DND-41 (cell line): ENCODE measurements around the gene PHLDB3.

ENCODE experiments used
- ATAC-seq: fragments of 200-7000 bp; cut with Tn5 transposase; 3 replicates; pipeline ENCODE4 v1.9.1; 2021; ENCODE audit warnings: low read depth; ENCODE audit not compliant: insufficient read depth
- DNase-seq: peaks from one replicate; pipeline ENCODE4 v3.0.0-alpha.2; 2020
- H2AFZ ChIP-seq: 2 replicates; pipeline ENCODE4 v1.6.0; 2012; ENCODE audit warnings: low read depth, low read length
- H3K27ac ChIP-seq: 2 replicates; pipeline ENCODE4 v1.5.1; 2012; ENCODE audit warnings: low read length, inconsistent platforms
- H3K27me3 ChIP-seq: fragments of 200-600 bp; sonication (generic); 2 replicates; pipeline ENCODE4 v1.6.0; 2012; ENCODE audit warnings: low read length, mild to moderate bottlenecking, inconsistent platforms; ENCODE audit not compliant: insufficient read depth, poor library complexity
- H3K36me3 ChIP-seq: 2 replicates; pipeline ENCODE4 v1.5.1; 2012; ENCODE audit warnings: low read length, inconsistent platforms; ENCODE audit not compliant: insufficient read depth
- H3K4me1 ChIP-seq: 2 replicates; pipeline ENCODE4 v1.5.1; 2012; ENCODE audit warnings: mild to moderate bottlenecking, low read length; ENCODE audit not compliant: insufficient read depth
- H3K4me2 ChIP-seq: 2 replicates; pipeline ENCODE4 v1.6.0; 2012; ENCODE audit warnings: mild to moderate bottlenecking, moderate library complexity, low read length, inconsistent platforms; ENCODE audit not compliant: insufficient read depth
- H3K4me3 ChIP-seq, 2 experiments: fragments of 200-600 bp in 1 of 2; shearing (Covaris generic) in 1 of 2; 2 replicates each; pipeline ENCODE4 v1.5.1; 2012 to 2016; ENCODE audit warnings: inconsistent platforms in 2 of 2, low read length in 2 of 2, mild to moderate bottlenecking in 2 of 2, low read depth in 1 of 2, moderate library complexity in 1 of 2
- H3K79me2 ChIP-seq: 2 replicates; pipeline ENCODE4 v1.6.0; 2012; ENCODE audit warnings: low read length, inconsistent platforms; ENCODE audit not compliant: insufficient read depth
- H3K9ac ChIP-seq: 2 replicates; pipeline ENCODE4 v1.6.0; 2012; ENCODE audit warnings: low read depth, mild to moderate bottlenecking, inconsistent platforms, low read length, moderate library complexity
- H3K9me3 ChIP-seq: 2 replicates; pipeline ENCODE4 v1.5.1; 2012; ENCODE audit warnings: low read length, moderate library complexity, mild to moderate bottlenecking, inconsistent platforms; ENCODE audit not compliant: insufficient read depth, severe bottlenecking
- H4K20me1 ChIP-seq: 2 replicates; pipeline ENCODE4 v1.6.0; 2012; ENCODE audit warnings: low read length; ENCODE audit not compliant: insufficient read depth
- EZH2 ChIP-seq: IDR thresholded peaks from 3 replicates; pipeline ENCODE4 v1.6.1; 2012; ENCODE audit warnings: borderline replicate concordance, low read depth, mild to moderate bottlenecking, moderate library complexity, low read length, inconsistent platforms; ENCODE audit not compliant: severe bottlenecking
- TF ChIP-seq, protein P1 (sequence below): IDR thresholded peaks from 2 replicates; pipeline ENCODE4 v1.5.1; 2012; ENCODE audit warnings: borderline replicate concordance, low read length, moderate library complexity, mild to moderate bottlenecking; ENCODE audit not compliant: poor library complexity, severe bottlenecking; ENCODE audit errors: extremely low read depth

The PHLDB3 gene

DNA sequence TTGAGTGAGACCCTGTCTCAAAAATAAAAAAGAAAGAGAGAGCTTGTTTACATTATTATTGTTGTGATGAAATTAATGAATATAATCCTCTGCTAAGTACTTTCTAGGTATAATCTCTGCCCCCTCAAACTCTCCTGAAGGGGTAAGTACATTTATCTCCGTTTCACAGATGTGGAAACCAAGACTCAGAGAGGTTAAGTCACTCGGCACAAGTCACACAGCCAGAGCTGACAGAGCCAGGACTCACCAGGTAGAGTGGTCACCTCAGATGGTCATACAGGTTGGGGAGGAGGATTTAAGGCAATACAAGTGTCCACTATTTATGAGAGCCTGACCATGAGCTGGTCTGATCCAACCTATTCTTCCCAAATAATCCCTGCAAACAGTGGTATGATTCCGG is 24.0 kb downstream of the PHLDB3 start:
- H3K4me3 ChIP-seq = no peak overlapping the region
- H3K9ac ChIP-seq = no peak overlapping the region
- no peaks in the 10 kb centered on the region for H3K4me1 ChIP-seq
- DNase-seq (no peak), ATAC-seq (no peak)
- no peak overlapping the region for H3K27ac ChIP-seq
- no peak overlapping the region for H3K4me2 ChIP-seq
- no peak overlapping the region for H2AFZ ChIP-seq
- no peaks in the 10 kb centered on the region for H3K36me3 ChIP-seq
- H4K20me1 ChIP-seq = no peaks in the 10 kb centered on the region
- no peaks in the 10 kb centered on the region for H3K79me2 ChIP-seq
- TF ChIP-seq EZH2 = no peak
- TF ChIP-seq, protein P1, sequence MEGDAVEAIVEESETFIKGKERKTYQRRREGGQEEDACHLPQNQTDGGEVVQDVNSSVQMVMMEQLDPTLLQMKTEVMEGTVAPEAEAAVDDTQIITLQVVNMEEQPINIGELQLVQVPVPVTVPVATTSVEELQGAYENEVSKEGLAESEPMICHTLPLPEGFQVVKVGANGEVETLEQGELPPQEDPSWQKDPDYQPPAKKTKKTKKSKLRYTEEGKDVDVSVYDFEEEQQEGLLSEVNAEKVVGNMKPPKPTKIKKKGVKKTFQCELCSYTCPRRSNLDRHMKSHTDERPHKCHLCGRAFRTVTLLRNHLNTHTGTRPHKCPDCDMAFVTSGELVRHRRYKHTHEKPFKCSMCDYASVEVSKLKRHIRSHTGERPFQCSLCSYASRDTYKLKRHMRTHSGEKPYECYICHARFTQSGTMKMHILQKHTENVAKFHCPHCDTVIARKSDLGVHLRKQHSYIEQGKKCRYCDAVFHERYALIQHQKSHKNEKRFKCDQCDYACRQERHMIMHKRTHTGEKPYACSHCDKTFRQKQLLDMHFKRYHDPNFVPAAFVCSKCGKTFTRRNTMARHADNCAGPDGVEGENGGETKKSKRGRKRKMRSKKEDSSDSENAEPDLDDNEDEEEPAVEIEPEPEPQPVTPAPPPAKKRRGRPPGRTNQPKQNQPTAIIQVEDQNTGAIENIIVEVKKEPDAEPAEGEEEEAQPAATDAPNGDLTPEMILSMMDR = no peak
- no peaks in the 10 kb centered on the region for H3K27me3 ChIP-seq
- H3K9me3 ChIP-seq = no peaks in the 10 kb centered on the region

DNA sequence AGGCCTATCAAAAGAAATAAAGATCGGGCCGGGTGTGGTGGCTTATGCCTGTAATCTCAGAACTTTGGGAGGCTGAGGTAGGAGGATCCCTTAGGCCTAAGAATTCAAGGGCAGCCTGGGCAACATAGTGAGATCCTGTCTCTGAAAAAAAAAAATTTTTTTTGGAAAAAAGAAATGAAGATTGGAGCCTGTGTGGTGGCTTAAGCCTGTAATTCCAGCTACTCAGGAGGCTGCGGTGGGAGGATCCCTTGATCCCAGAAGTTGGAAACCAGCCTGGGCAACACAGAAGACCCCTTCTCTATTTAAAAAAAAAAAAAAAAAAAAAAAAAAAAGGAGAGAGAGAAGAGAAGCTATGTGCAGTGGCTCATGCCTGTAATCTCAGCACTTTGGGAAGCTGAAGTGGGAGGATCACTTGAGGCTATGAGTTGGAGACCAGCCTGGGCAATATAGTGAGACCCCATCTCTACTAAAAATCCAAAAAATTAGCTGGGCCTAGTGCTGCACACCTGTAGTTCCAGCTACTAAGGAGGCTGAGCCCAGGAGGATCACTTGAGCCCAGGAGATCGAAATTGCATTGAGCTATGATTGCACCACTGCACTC is 24.5 kb downstream of the PHLDB3 start:
- no peak for ATAC-seq
- no peaks in the 10 kb centered on the region for H3K27me3 ChIP-seq

GRCh38 chr19:43479226-43479625 is 25.3 kb downstream of the PHLDB3 start:
- H2AFZ ChIP-seq = no peak overlapping the region
- H3K27ac ChIP-seq = no peak overlapping the region
- no peaks in the 10 kb centered on the region for H3K36me3 ChIP-seq
- H3K4me1 ChIP-seq = no peaks in the 10 kb centered on the region
- H3K79me2 ChIP-seq = no peaks in the 10 kb centered on the region
- ATAC-seq (no peak), DNase-seq (no peak)
- TF ChIP-seq EZH2 = no peak
- H3K4me3 ChIP-seq = no peak overlapping the region
- no peaks in the 10 kb centered on the region for H3K27me3 ChIP-seq
- no peaks in the 10 kb centered on the region for H3K9me3 ChIP-seq
- H4K20me1 ChIP-seq = no peaks in the 10 kb centered on the region
- no peak overlapping the region for H3K9ac ChIP-seq
- no peak overlapping the region for H3K4me2 ChIP-seq

More for the DNA sequence above, 24.5 kb downstream of the PHLDB3 start:
- no peak overlapping the region for H3K4me3 ChIP-seq
- H3K79me2 ChIP-seq = no peaks in the 10 kb centered on the region
- H3K9me3 ChIP-seq = no peaks in the 10 kb centered on the region
- H3K4me2 ChIP-seq = no peak overlapping the region
- DNase-seq = no peak
- no peaks in the 10 kb centered on the region for H4K20me1 ChIP-seq
- H3K36me3 ChIP-seq = no peaks in the 10 kb centered on the region
- no peak overlapping the region for H3K27ac ChIP-seq
- no peak overlapping the region for H3K9ac ChIP-seq
- no peak overlapping the region for H2AFZ ChIP-seq
- TF ChIP-seq, protein P1 = no peak
- no peak for TF ChIP-seq EZH2
- no peaks in the 10 kb centered on the region for H3K4me1 ChIP-seq

DNA sequence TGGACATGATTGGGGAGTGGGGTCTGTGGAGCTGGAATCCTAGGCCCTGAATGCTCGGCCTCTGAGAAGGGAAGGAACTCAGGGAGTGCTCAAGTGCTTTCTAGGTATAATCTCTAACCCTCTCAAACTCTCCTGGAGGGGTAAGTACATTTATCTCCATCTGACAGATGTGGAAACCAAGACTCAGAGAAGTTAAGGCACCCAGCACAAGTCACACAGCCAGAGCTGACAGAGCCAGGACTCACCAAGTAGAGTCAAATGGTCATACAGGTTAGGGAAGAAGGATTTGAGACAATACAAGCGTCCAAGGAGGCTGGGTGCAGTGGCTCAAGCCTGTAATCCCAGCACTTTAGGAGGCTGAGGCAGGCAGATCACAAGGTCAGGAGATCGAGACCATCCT is 26.2 kb downstream of the PHLDB3 start:
- Histone ChIP-seq H3K4me2 (no peak overlapping the region), H3K9ac (no peak overlapping the region), H3K27me3 (no peaks in the 10 kb centered on the region), H2AFZ (no peak overlapping the region), H3K9me3 (no peaks in the 10 kb centered on the region), H3K36me3 (no peaks in the 10 kb centered on the region), H3K27ac (no peak overlapping the region), H3K79me2 (no peaks in the 10 kb centered on the region), H3K4me3 (no peak overlapping the region), H4K20me1 (no peaks in the 10 kb centered on the region), H3K4me1 (no peaks in the 10 kb centered on the region)
- no peak for TF ChIP-seq EZH2
- TF ChIP-seq, protein P1 = no peak
- no peak for ATAC-seq
- no peak for DNase-seq
